NCI-H2029 treated with DMSO at 0.1 percent for 48 hours (cell line): ENCODE results near the gene GUF1.
"Not testable (repeated sequence)": the region's sequence is repeated elsewhere in the genome, so short reads cannot be mapped to it uniquely, and the experiment has no call there.

Source experiments
- DNase-seq: peaks from one replicate; lab custom pipeline; 2025; lab: John Stamatoyannopoulos, UW

The GUF1 gene

GRCh38 chr4:44701037-44701436 is 22.8 kb downstream of the GUF1 start:
- DNase-seq, result no peak

GRCh38 chr4:44704673-44705072 is 26.5 kb downstream of the GUF1 start:
- no peak for DNase-seq

GRCh38 chr4:44713125-44713524 is 34.9 kb downstream of the GUF1 start:
- DNase-seq, result no peak

GRCh38 chr4:44716597-44716996 is 38.4 kb downstream of the GUF1 start:
- no peak for DNase-seq

- DNase-seq, result no peak
Observed at GRCh38 chr4:44720371-44720770, 42.2 kb downstream of the GUF1 start.

GRCh38 chr4:44722001-44722400 is 43.8 kb downstream of the GUF1 start:
- DNase-seq, result no peak

GRCh38 chr4:44725166-44725565 is 46.9 kb downstream of the GUF1 start:
- DNase-seq, result no peak

- DNase-seq, result no peak
Observed at GRCh38 chr4:44725726-44726037, 47.5 kb downstream of the GUF1 start.

- DNase-seq, result peak; percentile 42
Observed at GRCh38 chr4:44726038-44726871, 48.0 kb downstream of the GUF1 start, which contains the start of gene GNPDA2. Gene GNPDA2, minus strand, starts transcription at chr4:44726556. Its CDS starts 4,349 bp downstream, at chr4:44722207.

- no peak for DNase-seq
Observed at GRCh38 chr4:44727471-44727870, 49.3 kb downstream of the GUF1 start.

GRCh38 chr4:44728694-44729093 is 50.5 kb downstream of the GUF1 start:
- not testable (repeated sequence) for DNase-seq

- DNase-seq, result no peak
Observed at GRCh38 chr4:44736900-44737299, 58.7 kb downstream of the GUF1 start.

GRCh38 chr4:44738615-44739014 is 60.4 kb downstream of the GUF1 start:
- DNase-seq, result no peak

- DNase-seq, result no peak
Observed at GRCh38 chr4:44740201-44740600, 62.0 kb downstream of the GUF1 start.
